ENCODE measurements around the gene TSPAN9.
"Not testable (repeated sequence)": the region's sequence is repeated elsewhere in the genome, so short reads cannot be mapped to it uniquely, and the experiment has no call there.

Gene TSPAN9

GRCh38 chr12:3045494-3045893 lies 31.7 kb upstream of the TSPAN9 start:
- no peak for FAIRE-seq

- FAIRE-seq, result no peak
These were observed 31.2 kb upstream of the TSPAN9 start for GRCh38 chr12:3045989-3046388.

GRCh38 chr12:3046441-3047200 lies 30.6 kb upstream of the TSPAN9 start:
- no peak for FAIRE-seq

GRCh38 chr12:3047961-3048360 lies 29.2 kb upstream of the TSPAN9 start:
- no peak for FAIRE-seq

- no peak for FAIRE-seq
These were observed 28.6 kb upstream of the TSPAN9 start for GRCh38 chr12:3048540-3048939.

GRCh38 chr12:3049176-3049575 lies 28.0 kb upstream of the TSPAN9 start:
- FAIRE-seq, result no peak

- no peak for FAIRE-seq
These were observed 27.4 kb upstream of the TSPAN9 start for GRCh38 chr12:3049611-3050249.

- no peak for FAIRE-seq
These were observed 22.8 kb upstream of the TSPAN9 start for GRCh38 chr12:3054374-3054773.

- FAIRE-seq, result no peak
These were observed 22.0 kb upstream of the TSPAN9 start for GRCh38 chr12:3055026-3055703.

GRCh38 chr12:3055704-3056467 lies 21.3 kb upstream of the TSPAN9 start:
- no peak for FAIRE-seq

- no peak for FAIRE-seq
These were observed 16.1 kb upstream of the TSPAN9 start for GRCh38 chr12:3061059-3061458.

- FAIRE-seq, result no peak
These were observed 15.5 kb upstream of the TSPAN9 start for GRCh38 chr12:3061501-3062215.

- no peak for FAIRE-seq
These were observed 11.9 kb upstream of the TSPAN9 start for GRCh38 chr12:3065300-3065699.

GRCh38 chr12:3065846-3066245 lies 11.3 kb upstream of the TSPAN9 start:
- not testable (repeated sequence) for FAIRE-seq

- no peak for FAIRE-seq
These were observed 7.5 kb upstream of the TSPAN9 start for GRCh38 chr12:3069714-3070113.

GRCh38 chr12:3071107-3071506 lies 6.1 kb upstream of the TSPAN9 start:
- no peak for FAIRE-seq

- no peak for FAIRE-seq
These were observed 5.5 kb upstream of the TSPAN9 start for GRCh38 chr12:3071710-3072109.

GRCh38 chr12:3073438-3074250 lies 3.5 kb upstream of the TSPAN9 start:
- peak; percentile 46 for FAIRE-seq

GRCh38 chr12:3075315-3075714 lies 1.9 kb upstream of the TSPAN9 start:
- no peak for FAIRE-seq

GRCh38 chr12:3077572-3078081 lies 448 bp downstream of the TSPAN9 start:
- FAIRE-seq, result no peak

- FAIRE-seq, result no peak
These were observed 1.1 kb downstream of the TSPAN9 start for GRCh38 chr12:3078086-3078820.
